WTC11 (cell line): ENCODE data around the gene TOM1. TPM values are rescaled to one million over a fixed set of nuclear protein-coding genes. Genes with fewer than 3 reads are reported as not detected.

Source experiments
- ATAC-seq: fragments of 200-7000 bp; cut with Tn5 transposase; 2 replicates; pipeline ENCODE4 v1.10.0; 2021; ENCODE audit warnings: mild to moderate bottlenecking, moderate library complexity
- CTCF ChIA-PET: fragments of 300-600 bp; sonication (Branson Sonifier 250); formaldehyde crosslinking; loops from one replicate; lab custom pipeline; 2021; ENCODE audit warnings: antibody characterized with exemption; lab: Charles Lee
- POLR2A ChIA-PET: fragments of 350-600 bp; sonication (Branson Sonifier 250); formaldehyde crosslinking; loops from one replicate; lab custom pipeline; 2021; ENCODE audit warnings: antibody characterized with exemption; lab: Charles Lee
- DNase-seq: peaks from one replicate; pipeline ENCODE4 v3.0.0; 2021; ENCODE audit warnings: low spot score
- H3K27ac Mint-ChIP-seq: 2 replicates; pipeline ENCODE4 v1.8.0; 2021; ENCODE audit warnings: mixed read lengths
- H3K27me3 Mint-ChIP-seq: 2 replicates; pipeline ENCODE4 v1.8.0; 2021; ENCODE audit warnings: low read depth, mild to moderate bottlenecking, moderate library complexity, mixed read lengths
- H3K36me3 Mint-ChIP-seq: 2 replicates; pipeline ENCODE4 v1.8.0; 2021; ENCODE audit warnings: mixed read lengths
- H3K4me1 Mint-ChIP-seq: 2 replicates; pipeline ENCODE4 v1.8.0; 2022; ENCODE audit warnings: mixed read lengths
- H3K4me3 Mint-ChIP-seq: 2 replicates; pipeline ENCODE4 v1.8.0; 2021; ENCODE audit warnings: mild to moderate bottlenecking, moderate library complexity, mixed read lengths
- H3K9me3 Mint-ChIP-seq: 2 replicates; pipeline ENCODE4 v1.8.0; 2021; ENCODE audit warnings: mixed read lengths
- ATF1 ChIP-seq: sonication (generic); formaldehyde crosslinking; IDR thresholded peaks from 2 replicates; pipeline ENCODE4 v1.8.1; 2023; ENCODE audit warnings: mild to moderate bottlenecking, moderate library complexity, missing genetic modification reagents
- ATF6 ChIP-seq: sonication (generic); formaldehyde crosslinking; IDR thresholded peaks from 2 replicates; pipeline ENCODE4 v1.8.1; 2023; ENCODE audit warnings: mild to moderate bottlenecking, missing genetic modification reagents
- CREB1 ChIP-seq: sonication (generic); formaldehyde crosslinking; IDR thresholded peaks from 2 replicates; pipeline ENCODE4 v1.8.0; 2023; ENCODE audit warnings: mild to moderate bottlenecking, missing genetic modification reagents
- CTCF ChIP-seq: fragments of 200-600 bp; IDR thresholded peaks from 2 replicates; pipeline ENCODE4 v1.8.0; 2022; ENCODE audit warnings: antibody characterized with exemption
- FOXJ3 ChIP-seq: sonication (generic); formaldehyde crosslinking; IDR thresholded peaks from 2 replicates; pipeline ENCODE4 v1.9.0; 2021; ENCODE audit warnings: missing genetic modification reagents, mild to moderate bottlenecking, borderline replicate concordance
- IRF1 ChIP-seq: sonication (generic); formaldehyde crosslinking; IDR thresholded peaks from 2 replicates; pipeline ENCODE4 v1.8.0; 2023; ENCODE audit warnings: missing genetic modification reagents
- NFATC4 ChIP-seq: fragments of 250-450 bp; sonication (Bioruptor Pico); IDR thresholded peaks from 2 replicates; pipeline ENCODE4 v1.9.0; 2021; ENCODE audit warnings: mild to moderate bottlenecking
- OVOL2 ChIP-seq: fragments of 250-450 bp; sonication (Bioruptor Pico); IDR thresholded peaks from 2 replicates; pipeline ENCODE4 v1.9.0; 2021; ENCODE audit warnings: mild to moderate bottlenecking, borderline replicate concordance
- PREB ChIP-seq: sonication (generic); formaldehyde crosslinking; IDR thresholded peaks from 2 replicates; pipeline ENCODE4 v1.8.1; 2022; ENCODE audit warnings: mild to moderate bottlenecking, missing genetic modification reagents, moderate library complexity, borderline replicate concordance
- PRRX2 ChIP-seq: fragments of 250-450 bp; sonication (Bioruptor Pico); IDR thresholded peaks from 2 replicates; pipeline ENCODE4 v1.8.0; 2021; ENCODE audit warnings: mild to moderate bottlenecking
- SP1 ChIP-seq: sonication (generic); formaldehyde crosslinking; conservative IDR thresholded peaks from 2 replicates; pipeline ENCODE4 v1.8.1; 2022; ENCODE audit warnings: missing genetic modification reagents
- STAT6 ChIP-seq: sonication (generic); formaldehyde crosslinking; conservative IDR thresholded peaks from 2 replicates; pipeline ENCODE4 v1.8.1; 2023; ENCODE audit warnings: mild to moderate bottlenecking, low read depth, missing genetic modification reagents, moderate library complexity
- TP53 ChIP-seq: sonication (generic); formaldehyde crosslinking; IDR thresholded peaks from 2 replicates; pipeline ENCODE4 v1.8.1; 2023; ENCODE audit warnings: mild to moderate bottlenecking, missing genetic modification reagents
- ZNF317 ChIP-seq: sonication (generic); formaldehyde crosslinking; IDR thresholded peaks from 2 replicates; pipeline ENCODE4 v1.8.1; 2023; ENCODE audit warnings: low read depth, mild to moderate bottlenecking, moderate library complexity, missing genetic modification reagents, borderline replicate concordance
- ZNF396 ChIP-seq: fragments of 250-450 bp; sonication (Bioruptor Pico); IDR thresholded peaks from 2 replicates; pipeline ENCODE4 v1.8.0; 2021; ENCODE audit warnings: mild to moderate bottlenecking, moderate library complexity, borderline replicate concordance
- total RNA-seq: library from RNA; stranded (reverse); gene quantifications from 3 replicates; pipeline ENCODE4 v1.2.3, GENCODE V29; 2021
- TF ChIP-seq, protein P1 (sequence below): fragments of 250-450 bp; sonication (Bioruptor Pico); IDR thresholded peaks from 2 replicates; pipeline ENCODE4 v1.9.0; 2021; ENCODE audit warnings: mild to moderate bottlenecking
- TF ChIP-seq, protein P2 (sequence below): sonication (generic); formaldehyde crosslinking; IDR thresholded peaks from 2 replicates; pipeline ENCODE4 v1.8.1; 2022; ENCODE audit warnings: missing genetic modification reagents, borderline replicate concordance
- TF ChIP-seq, protein P3 (sequence below): sonication (generic); formaldehyde crosslinking; IDR thresholded peaks from 2 replicates; pipeline ENCODE4 v1.8.0; 2022; ENCODE audit warnings: mild to moderate bottlenecking, missing genetic modification reagents

TOM1 gene
- total RNA-seq, 1 experiment from 2014 or later, result 23.5 TPM

- H3K4me1 Mint-ChIP-seq, result peaks cover 18% of the 10 kb centered on the region
- no peaks in the 10 kb centered on the region for H3K9me3 Mint-ChIP-seq
- H3K27me3 Mint-ChIP-seq, result peaks cover 10% of the 10 kb centered on the region; the same call in 1 of the 2 replicates
- ATAC-seq (peak; percentile 92), DNase-seq (peak; percentile 94)
- no peak overlapping the region for H3K27ac Mint-ChIP-seq
- POLR2A ChIA-PET, result interaction anchor here (1.0 kb wide), 2 partner anchors 17 to 18 kb away, joined by 3 read pairs; no protein-coding TSS in a partner anchor
- H3K4me3 Mint-ChIP-seq, result peak overlapping the region; percentile 76
- no peaks in the 10 kb centered on the region for H3K36me3 Mint-ChIP-seq
- CTCF ChIA-PET, result interaction anchor here (0.6 to 2.5 kb wide), 47 partner anchors 9 to 715 kb away, joined by 3 to 19 read pairs (median 5); partner anchors contain the start of genes HMOX1 and TOM1
- TF ChIP-seq ZNF396 (CRISPR knock-in tag), result no peak
- no peak for TF ChIP-seq STAT6
- TF ChIP-seq CTCF, result peak; percentile 78
- no peak for TF ChIP-seq ATF1 (CRISPR knock-in tag)
- no peak for TF ChIP-seq CREB1 (CRISPR knock-in tag)
- TF ChIP-seq PRRX2 (CRISPR knock-in tag), result no peak
- TF ChIP-seq, protein P1, sequence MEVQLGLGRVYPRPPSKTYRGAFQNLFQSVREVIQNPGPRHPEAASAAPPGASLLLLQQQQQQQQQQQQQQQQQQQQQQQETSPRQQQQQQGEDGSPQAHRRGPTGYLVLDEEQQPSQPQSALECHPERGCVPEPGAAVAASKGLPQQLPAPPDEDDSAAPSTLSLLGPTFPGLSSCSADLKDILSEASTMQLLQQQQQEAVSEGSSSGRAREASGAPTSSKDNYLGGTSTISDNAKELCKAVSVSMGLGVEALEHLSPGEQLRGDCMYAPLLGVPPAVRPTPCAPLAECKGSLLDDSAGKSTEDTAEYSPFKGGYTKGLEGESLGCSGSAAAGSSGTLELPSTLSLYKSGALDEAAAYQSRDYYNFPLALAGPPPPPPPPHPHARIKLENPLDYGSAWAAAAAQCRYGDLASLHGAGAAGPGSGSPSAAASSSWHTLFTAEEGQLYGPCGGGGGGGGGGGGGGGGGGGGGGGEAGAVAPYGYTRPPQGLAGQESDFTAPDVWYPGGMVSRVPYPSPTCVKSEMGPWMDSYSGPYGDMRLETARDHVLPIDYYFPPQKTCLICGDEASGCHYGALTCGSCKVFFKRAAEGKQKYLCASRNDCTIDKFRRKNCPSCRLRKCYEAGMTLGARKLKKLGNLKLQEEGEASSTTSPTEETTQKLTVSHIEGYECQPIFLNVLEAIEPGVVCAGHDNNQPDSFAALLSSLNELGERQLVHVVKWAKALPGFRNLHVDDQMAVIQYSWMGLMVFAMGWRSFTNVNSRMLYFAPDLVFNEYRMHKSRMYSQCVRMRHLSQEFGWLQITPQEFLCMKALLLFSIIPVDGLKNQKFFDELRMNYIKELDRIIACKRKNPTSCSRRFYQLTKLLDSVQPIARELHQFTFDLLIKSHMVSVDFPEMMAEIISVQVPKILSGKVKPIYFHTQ (CRISPR knock-in tag), result no peak
- no peak for TF ChIP-seq ATF6
- TF ChIP-seq TP53 (CRISPR knock-in tag), result no peak
- TF ChIP-seq NFATC4, result no peak
- TF ChIP-seq IRF1, result no peak
- peak; percentile 72 for TF ChIP-seq SP1 (CRISPR knock-in tag)
- TF ChIP-seq, protein P2, sequence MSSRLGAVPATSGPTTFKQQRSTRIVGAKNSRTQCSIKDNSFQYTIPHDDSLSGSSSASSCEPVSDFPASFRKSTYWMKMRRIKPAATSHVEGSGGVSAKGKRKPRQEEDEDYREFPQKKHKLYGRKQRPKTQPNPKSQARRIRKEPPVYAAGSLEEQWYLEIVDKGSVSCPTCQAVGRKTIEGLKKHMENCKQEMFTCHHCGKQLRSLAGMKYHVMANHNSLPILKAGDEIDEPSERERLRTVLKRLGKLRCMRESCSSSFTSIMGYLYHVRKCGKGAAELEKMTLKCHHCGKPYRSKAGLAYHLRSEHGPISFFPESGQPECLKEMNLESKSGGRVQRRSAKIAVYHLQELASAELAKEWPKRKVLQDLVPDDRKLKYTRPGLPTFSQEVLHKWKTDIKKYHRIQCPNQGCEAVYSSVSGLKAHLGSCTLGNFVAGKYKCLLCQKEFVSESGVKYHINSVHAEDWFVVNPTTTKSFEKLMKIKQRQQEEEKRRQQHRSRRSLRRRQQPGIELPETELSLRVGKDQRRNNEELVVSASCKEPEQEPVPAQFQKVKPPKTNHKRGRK (CRISPR knock-in tag), result no peak
- TF ChIP-seq PREB (CRISPR knock-in tag), result no peak
- TF ChIP-seq FOXJ3 (CRISPR knock-in tag), result no peak
- TF ChIP-seq ZNF317 (CRISPR knock-in tag), result no peak
- TF ChIP-seq, protein P3, sequence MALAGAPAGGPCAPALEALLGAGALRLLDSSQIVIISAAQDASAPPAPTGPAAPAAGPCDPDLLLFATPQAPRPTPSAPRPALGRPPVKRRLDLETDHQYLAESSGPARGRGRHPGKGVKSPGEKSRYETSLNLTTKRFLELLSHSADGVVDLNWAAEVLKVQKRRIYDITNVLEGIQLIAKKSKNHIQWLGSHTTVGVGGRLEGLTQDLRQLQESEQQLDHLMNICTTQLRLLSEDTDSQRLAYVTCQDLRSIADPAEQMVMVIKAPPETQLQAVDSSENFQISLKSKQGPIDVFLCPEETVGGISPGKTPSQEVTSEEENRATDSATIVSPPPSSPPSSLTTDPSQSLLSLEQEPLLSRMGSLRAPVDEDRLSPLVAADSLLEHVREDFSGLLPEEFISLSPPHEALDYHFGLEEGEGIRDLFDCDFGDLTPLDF (CRISPR knock-in tag), result no peak
- no peak for TF ChIP-seq OVOL2 (CRISPR knock-in tag)
Observed at GRCh38 chr22:35350539-35351503, 51.1 kb downstream of the TOM1 start.
